Activated T-cell treated with anti-CD3 and anti-CD28 coated beads, Interleukin-2, amount 50 U/mL, for 72 hours (primary cell): ENCODE data around the gene PRDM16. TPM values are rescaled to one million over a fixed set of nuclear protein-coding genes. Genes with fewer than 3 reads are reported as not detected.

Experiments
- ATAC-seq, 2 donors: fragments of 150-1000 bp; cut with Tn5 transposase; replicated peaks in 1 of 2; 2 replicates each; pipeline ENCODE4 v1.10.0; 2021; ENCODE audit warnings: moderate library complexity in 2 of 2, mild to moderate bottlenecking in 1 of 2
- DNase-seq, 2 donors: peaks; one replicate each; pipeline ENCODE4 v3.0.0; 2021 to 2022; ENCODE audit warnings: mixed read lengths in 1 of 2
- H3K27ac Mint-ChIP-seq: one replicate; pipeline ENCODE4 v1.8.0; 2022; ENCODE audit warnings: mild to moderate bottlenecking, moderate library complexity, mixed read lengths
- H3K27me3 Mint-ChIP-seq: one replicate; pipeline ENCODE4 v1.8.0; 2022; ENCODE audit warnings: low read depth, mixed read lengths
- H3K36me3 Mint-ChIP-seq, 2 donors: one replicate each; pipeline ENCODE4 v1.8.0; 2022; ENCODE audit warnings: mixed read lengths in 2 of 2, mild to moderate bottlenecking in 1 of 2; ENCODE audit not compliant: insufficient read depth in 2 of 2
- H3K4me1 Mint-ChIP-seq: one replicate; pipeline ENCODE4 v1.8.0; 2022; ENCODE audit warnings: low read depth, mixed read lengths
- H3K4me3 Mint-ChIP-seq, 2 donors: one replicate each; pipeline ENCODE4 v1.8.0; 2022; ENCODE audit warnings: mild to moderate bottlenecking in 2 of 2, mixed read lengths in 2 of 2, moderate library complexity in 2 of 2
- H3K9me3 Mint-ChIP-seq, 2 donors: one replicate each; pipeline ENCODE4 v1.8.0; 2022; ENCODE audit warnings: mixed read lengths in 2 of 2
- total RNA-seq, 2 donors: library from RNA; stranded (reverse); gene quantifications; one replicate each; pipeline ENCODE4 v1.2.3, GENCODE V29; 2022

The PRDM16 gene
- total RNA-seq, 2 donors from 2014 or later, result 0.77 to 1.7 TPM

DNA sequence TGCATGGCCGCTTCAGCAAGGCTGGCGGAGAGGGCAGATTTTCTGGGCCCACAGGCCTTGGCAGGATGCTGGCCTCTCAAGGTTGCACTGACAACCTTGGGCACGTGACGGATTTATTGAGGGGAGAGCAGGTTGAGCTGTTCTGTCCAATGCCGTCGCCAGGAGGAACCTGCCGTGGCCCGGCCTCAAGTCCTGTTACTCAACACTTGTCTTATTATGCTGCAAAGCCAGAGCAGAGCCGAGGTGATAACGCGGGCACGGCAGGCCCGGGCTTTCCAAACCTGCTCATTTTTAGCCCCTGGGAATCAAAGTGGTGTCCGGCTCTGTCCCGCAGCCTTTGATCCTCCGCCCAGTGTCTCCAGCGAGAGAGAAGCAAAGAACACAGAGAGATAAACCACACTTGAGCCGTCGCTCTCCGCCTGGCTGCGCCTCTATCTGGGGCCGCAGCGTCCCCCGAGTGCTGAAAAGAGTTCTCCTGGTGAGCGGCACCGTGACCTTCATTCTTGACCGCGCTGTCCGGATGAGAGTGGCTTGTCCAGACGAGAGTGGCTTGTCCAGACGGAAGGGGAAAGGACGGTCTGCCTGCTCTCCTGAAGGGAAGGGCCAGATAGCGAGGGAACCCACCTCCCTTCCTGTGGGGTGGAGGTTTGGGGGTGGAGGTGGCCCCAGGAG, 223.2 kb downstream of the PRDM16 start:
- Mint-ChIP-seq H3K4me3 (no peak overlapping the region), H3K36me3 (no peaks in the 10 kb centered on the region), H3K9me3 (no peaks in the 10 kb centered on the region), H3K27me3 (no peaks in the 10 kb centered on the region), H3K4me1 (no peaks in the 10 kb centered on the region), H3K27ac (no peak overlapping the region)
- no peak for ATAC-seq
- DNase-seq, result no peak

DNA sequence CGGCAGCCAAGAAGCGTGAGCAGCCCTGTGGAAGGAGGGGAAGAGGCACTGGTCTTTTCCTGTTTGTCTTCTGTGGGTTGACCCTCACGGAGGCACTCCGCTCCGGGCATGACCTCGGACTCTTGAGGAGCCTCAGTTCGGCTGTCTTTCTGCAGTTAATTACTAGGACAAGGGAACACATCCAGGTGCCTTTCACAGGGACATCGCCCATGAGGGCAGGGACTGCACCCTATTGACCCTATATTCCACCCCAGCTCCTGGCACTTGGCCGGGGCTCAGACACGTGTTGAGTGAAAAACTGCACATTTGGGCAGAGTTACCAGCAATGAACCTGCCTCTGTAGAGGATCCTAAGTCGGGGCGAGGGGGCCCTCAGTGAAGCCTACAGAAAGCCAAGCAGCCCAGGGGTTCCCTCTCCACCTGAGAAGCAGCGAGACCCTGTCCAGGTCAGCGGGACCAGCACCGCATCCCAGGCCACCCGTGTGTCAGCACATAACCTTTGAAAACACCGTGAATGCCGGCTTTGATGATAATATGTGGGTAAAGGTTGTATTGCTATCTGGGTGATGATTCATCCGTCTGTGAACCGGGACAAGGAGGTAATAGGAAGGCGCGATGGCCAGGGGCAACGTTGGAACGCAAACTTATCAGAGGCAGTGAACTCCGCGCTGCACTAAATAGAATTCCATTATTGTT, 224.0 kb downstream of the PRDM16 start:
- no peaks in the 10 kb centered on the region for H3K36me3 Mint-ChIP-seq
- no peak overlapping the region for H3K4me3 Mint-ChIP-seq
- H3K9me3 Mint-ChIP-seq, result no peaks in the 10 kb centered on the region
- H3K4me1 Mint-ChIP-seq, result no peaks in the 10 kb centered on the region
- no peaks in the 10 kb centered on the region for H3K27me3 Mint-ChIP-seq
- H3K27ac Mint-ChIP-seq, result no peak overlapping the region
- DNase-seq, result no peak
- no peak for ATAC-seq

DNA sequence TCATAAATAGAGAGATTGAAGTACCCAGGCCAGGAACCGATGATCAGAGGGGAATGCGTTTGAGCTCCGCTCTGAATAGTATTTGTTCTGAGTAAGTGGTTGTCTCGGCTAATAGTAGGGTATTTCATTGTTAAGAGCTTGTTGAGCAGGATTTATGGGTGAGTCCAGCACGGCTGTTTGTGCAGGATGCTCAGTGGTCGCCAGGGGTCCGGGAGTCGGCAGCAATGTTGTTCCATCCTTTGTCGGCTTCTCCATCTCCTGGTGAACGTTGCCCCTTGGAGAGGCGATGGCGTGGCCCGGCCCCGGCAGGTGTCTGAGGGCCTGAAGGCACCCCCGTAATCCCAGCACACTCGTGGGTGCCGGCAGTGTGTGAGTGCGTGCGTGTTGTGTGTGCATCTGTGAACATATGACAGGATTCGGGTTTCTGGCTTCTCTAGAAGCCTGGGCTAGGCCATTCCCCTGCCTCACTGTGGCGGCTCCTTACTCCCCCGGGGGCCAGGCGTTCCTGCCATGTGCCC, 224.6 kb downstream of the PRDM16 start:
- no peak for DNase-seq
- Mint-ChIP-seq H3K9me3 (no peaks in the 10 kb centered on the region), H3K27me3 (no peaks in the 10 kb centered on the region), H3K27ac (no peak overlapping the region), H3K4me3 (no peak overlapping the region), H3K36me3 (no peaks in the 10 kb centered on the region), H3K4me1 (no peaks in the 10 kb centered on the region)
- no peak for ATAC-seq

DNA sequence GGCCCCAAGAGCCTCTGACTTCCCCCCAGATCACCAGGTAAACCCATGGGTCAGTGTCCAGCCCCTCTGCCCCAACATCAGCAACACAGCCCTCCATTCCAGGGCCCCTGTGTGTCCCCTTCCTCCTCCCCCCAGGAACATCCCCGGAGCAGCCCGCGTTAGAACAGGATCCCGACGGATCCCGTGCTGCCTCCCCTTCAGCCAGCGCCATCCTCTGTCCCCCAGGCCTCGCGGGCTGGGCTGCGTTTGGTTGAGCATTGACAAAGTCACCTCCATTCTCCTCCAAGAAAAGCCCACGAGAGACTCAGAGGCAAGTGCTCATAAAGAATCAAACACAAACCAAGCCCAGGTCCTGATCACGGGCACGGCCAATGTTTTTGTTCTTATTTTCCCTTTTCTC, 225.4 kb downstream of the PRDM16 start:
- H3K27me3 Mint-ChIP-seq, result no peaks in the 10 kb centered on the region
- no peak overlapping the region for H3K27ac Mint-ChIP-seq
- no peak for DNase-seq
- H3K4me1 Mint-ChIP-seq, result no peaks in the 10 kb centered on the region
- ATAC-seq, result no peak
- no peaks in the 10 kb centered on the region for H3K36me3 Mint-ChIP-seq
- H3K9me3 Mint-ChIP-seq, result no peaks in the 10 kb centered on the region
- no peak overlapping the region for H3K4me3 Mint-ChIP-seq

DNA sequence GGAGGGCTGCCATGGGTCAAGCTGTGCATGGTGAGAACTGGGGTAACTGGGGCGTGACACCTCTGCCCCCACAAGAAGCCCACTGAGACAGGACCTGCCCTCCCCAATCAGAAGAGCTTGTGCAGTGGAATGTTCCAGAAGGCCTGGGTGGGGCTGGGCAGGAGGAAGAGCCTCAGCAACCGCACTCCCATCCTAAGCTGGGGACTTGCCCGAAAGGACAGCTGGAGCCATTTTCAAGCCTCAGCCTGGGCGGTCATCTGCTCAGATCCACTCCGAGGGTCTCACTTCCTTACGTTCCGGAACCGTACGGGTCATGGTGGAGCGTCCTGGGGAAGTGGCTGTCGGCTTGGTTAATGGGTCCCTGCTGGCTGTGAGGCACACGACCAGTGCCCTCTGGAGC, 226.8 kb downstream of the PRDM16 start:
- H3K4me3 Mint-ChIP-seq, result no peak overlapping the region
- H3K36me3 Mint-ChIP-seq, result no peaks in the 10 kb centered on the region
- no peaks in the 10 kb centered on the region for H3K4me1 Mint-ChIP-seq
- H3K9me3 Mint-ChIP-seq, result no peaks in the 10 kb centered on the region
- ATAC-seq, result no peak
- DNase-seq, result no peak
- H3K27me3 Mint-ChIP-seq, result no peaks in the 10 kb centered on the region
- no peak overlapping the region for H3K27ac Mint-ChIP-seq

DNA sequence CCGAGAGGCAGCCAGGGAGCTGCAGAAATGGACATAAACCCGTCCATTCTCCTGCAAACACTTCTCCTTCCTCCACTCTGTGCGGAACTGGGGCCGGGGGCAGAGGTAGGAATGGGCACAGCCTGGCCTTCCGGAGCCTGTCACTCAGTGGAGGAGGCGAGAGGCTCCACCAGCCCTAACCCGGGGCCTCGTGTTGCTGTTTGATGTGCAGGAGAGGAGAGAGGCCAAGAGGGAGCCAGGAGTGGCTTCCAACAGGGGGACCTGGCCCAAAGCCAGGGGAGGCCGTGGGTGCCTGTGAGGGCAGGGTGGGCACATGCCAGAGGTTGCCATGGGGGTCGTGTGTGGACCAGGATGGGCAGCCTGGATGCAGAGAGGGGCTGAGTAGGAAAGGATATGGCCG, 227.3 kb downstream of the PRDM16 start:
- no peak overlapping the region for H3K4me3 Mint-ChIP-seq
- no peaks in the 10 kb centered on the region for H3K9me3 Mint-ChIP-seq
- no peak overlapping the region for H3K27ac Mint-ChIP-seq
- H3K4me1 Mint-ChIP-seq, result no peaks in the 10 kb centered on the region
- H3K27me3 Mint-ChIP-seq, result no peaks in the 10 kb centered on the region
- no peaks in the 10 kb centered on the region for H3K36me3 Mint-ChIP-seq
- DNase-seq, result no peak
- no peak for ATAC-seq

DNA sequence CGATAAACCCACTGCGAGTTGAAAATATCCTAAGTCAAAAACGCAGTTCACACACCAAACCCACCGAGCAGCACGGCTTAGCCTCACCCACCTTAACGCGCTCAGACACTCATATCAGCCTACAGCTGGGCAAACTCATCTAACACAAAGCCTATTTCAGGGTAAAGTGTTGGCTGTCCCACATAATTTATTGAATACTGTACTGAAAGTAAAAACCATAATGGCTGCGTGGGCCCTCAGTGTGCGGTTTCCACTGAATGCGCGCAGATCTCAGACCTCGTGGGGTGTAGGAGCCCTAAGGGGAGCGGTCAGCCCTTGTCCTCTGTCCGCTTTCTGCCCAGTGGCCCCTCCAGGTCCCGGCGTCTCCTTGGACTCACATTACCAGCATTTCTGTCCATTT, 227.8 kb downstream of the PRDM16 start:
- Mint-ChIP-seq H3K4me3 (no peak overlapping the region), H3K27ac (no peak overlapping the region), H3K27me3 (no peaks in the 10 kb centered on the region), H3K36me3 (no peaks in the 10 kb centered on the region), H3K9me3 (no peaks in the 10 kb centered on the region), H3K4me1 (no peaks in the 10 kb centered on the region)
- DNase-seq, result no peak
- no peak for ATAC-seq

DNA sequence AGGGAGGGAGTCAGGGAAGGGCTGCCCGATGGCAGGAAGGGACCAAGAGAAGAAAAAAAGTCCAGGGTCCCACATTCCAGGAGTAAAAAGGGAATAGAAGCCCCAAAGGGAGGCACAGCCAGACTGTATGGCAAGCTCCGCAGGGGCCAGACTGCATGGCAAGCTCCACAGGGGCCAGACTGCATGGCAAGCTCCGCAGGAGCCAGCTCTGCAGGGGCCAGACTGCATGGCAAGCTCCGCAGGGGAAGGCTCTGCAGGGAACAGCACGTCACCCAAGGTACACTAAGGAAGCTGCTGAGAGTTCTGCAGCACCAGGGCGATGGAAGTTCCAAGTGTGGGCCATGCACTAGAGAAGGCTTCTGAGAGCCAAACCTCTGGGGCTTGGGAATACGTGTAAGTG, 228.8 kb downstream of the PRDM16 start:
- Mint-ChIP-seq H3K4me3 (no peak overlapping the region), H3K27me3 (no peaks in the 10 kb centered on the region), H3K36me3 (no peaks in the 10 kb centered on the region), H3K4me1 (no peaks in the 10 kb centered on the region), H3K27ac (no peak overlapping the region), H3K9me3 (no peaks in the 10 kb centered on the region)
- no peak for ATAC-seq
- no peak for DNase-seq

DNA sequence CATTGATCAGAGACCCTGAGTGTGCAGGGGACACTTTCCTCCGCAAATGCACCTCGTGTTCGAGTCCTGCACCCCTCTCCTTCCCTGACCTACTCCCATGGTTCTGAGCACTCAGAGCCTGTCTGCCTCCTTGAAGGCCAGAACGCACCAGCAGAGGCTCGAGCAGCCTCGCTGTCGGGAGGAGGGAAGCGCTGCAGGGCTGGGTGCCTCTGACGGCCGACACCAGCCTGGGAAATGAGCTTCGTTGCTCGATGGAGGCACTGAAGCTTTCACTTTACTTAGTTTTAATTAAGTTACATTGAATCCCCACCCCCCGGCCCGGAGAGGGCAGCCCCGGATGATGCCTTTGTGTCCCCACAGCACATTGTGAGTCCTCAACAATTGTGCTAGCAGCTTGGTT, 229.2 kb downstream of the PRDM16 start:
- ATAC-seq, result no peak
- Mint-ChIP-seq H3K4me3 (no peak overlapping the region), H3K4me1 (no peaks in the 10 kb centered on the region), H3K9me3 (no peaks in the 10 kb centered on the region), H3K27ac (no peak overlapping the region), H3K36me3 (no peaks in the 10 kb centered on the region), H3K27me3 (no peaks in the 10 kb centered on the region)
- DNase-seq, result no peak

DNA sequence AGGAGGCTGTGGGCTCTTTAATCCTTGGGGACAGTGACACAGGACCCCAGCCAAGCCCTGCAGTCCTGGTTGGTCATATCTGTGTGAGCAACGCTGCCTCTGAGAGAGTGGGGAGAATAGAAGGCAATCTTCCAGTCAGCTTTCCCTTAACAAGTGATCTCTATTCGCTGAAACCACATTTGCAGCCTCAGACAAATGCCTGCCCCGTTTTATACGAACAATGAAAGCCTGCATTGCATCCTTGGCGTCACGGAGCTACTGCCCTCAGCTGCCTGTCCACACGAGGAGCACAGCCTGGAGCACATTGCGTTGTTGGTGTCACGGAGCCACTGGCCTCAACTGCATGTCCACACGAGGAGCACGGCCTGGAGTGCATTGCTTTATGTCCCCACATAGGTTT, 235.2 kb downstream of the PRDM16 start:
- Mint-ChIP-seq H3K4me1 (no peaks in the 10 kb centered on the region), H3K27me3 (peaks cover 14% of the 10 kb centered on the region), H3K36me3 (no peaks in the 10 kb centered on the region), H3K27ac (no peak overlapping the region), H3K9me3 (no peaks in the 10 kb centered on the region), H3K4me3 (no peak overlapping the region)
- DNase-seq, result no peak
- ATAC-seq, result no peak

DNA sequence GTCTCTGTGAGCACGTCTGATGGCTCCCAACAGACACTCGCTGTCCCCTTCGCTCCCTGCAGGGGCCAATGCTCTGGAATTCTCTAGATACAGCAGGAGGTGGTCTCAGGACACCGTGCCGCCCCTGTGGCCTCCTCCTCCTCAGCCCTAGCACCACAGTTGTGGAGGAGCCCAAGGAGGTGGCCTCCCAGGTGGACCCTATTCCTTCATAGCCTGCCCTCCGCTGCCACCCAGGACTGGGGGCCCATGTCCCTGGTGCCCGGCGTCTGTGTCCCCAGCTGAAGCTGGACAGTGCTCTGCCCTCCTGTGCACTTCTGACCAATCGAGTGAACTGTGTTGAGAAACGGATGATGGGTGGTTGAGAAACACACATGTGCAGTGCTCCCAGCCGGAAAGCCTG, 235.7 kb downstream of the PRDM16 start:
- Mint-ChIP-seq H3K4me1 (no peaks in the 10 kb centered on the region), H3K27ac (no peak overlapping the region)
- no peak for ATAC-seq

DNA sequence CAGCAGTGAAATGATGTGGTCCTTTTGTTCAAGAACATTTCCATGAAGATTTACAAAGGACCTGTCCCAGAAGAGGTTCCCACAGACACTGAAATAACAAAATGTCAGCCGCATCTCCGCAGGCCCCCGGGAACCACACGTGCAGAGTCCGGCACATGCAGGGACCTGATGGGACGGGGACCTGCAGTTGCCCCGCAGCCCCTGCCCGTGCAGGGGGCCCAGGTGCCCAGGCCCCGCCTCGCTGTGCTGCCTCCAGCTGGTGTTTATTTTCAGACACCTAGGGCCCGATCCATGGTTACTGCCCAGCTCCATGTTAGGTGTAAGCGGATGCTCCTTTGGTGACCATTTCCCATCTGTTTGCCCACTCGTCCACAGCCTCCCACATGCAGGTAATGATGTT, 236.2 kb downstream of the PRDM16 start:
- H3K27ac Mint-ChIP-seq, result no peak overlapping the region
- no peaks in the 10 kb centered on the region for H3K4me1 Mint-ChIP-seq
- no peak for DNase-seq
- peaks cover 14% of the 10 kb centered on the region for H3K27me3 Mint-ChIP-seq
- no peaks in the 10 kb centered on the region for H3K36me3 Mint-ChIP-seq
- no peak for ATAC-seq
- no peaks in the 10 kb centered on the region for H3K9me3 Mint-ChIP-seq
- H3K4me3 Mint-ChIP-seq, result no peak overlapping the region

More for the DNA sequence above, 235.7 kb downstream of the PRDM16 start:
- DNase-seq, result no peak
- Mint-ChIP-seq H3K27me3 (peaks cover 14% of the 10 kb centered on the region), H3K36me3 (no peaks in the 10 kb centered on the region), H3K4me3 (no peak overlapping the region), H3K9me3 (no peaks in the 10 kb centered on the region)

DNA sequence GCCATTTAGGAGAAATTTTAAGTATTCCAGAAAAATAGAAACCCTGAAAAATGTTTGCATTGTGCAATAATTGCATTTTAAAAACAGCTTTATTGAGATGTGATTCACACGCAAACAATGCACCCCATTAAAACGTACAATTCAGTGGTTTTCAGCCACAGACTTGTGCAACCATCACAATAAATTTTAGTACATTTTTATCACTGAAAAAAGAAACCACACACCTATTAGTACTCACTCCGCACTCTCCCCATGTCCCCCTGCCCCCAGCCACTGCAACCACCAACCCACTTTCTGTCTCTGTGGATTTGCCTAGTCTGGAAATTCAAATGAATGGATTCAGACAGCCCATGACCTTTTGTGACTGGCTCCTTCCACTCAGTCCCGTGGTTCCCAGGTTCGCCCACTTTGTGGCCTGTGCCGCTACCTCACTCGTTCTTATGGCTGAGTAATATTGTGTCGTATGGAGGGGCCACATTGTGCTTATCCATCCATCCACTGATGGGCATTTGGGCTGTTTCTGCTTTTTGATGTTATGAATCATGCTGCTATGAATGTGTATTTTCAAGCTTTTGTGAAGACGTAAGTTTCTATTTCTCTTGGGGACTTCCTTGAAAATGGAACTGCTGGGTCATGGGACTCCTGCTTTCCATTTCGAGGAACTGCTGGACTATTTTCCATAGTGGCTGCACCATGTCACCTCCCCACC, 237.7 kb downstream of the PRDM16 start:
- ATAC-seq (peak in 1 of 2 donors; percentile 39), DNase-seq (no peak)
- Mint-ChIP-seq H3K36me3 (no peaks in the 10 kb centered on the region), H3K27me3 (peaks cover 21% of the 10 kb centered on the region), H3K4me1 (no peaks in the 10 kb centered on the region), H3K9me3 (no peaks in the 10 kb centered on the region), H3K27ac (no peak overlapping the region), H3K4me3 (no peak overlapping the region)
